ENCODE results near the gene MYRIP. TPM values are rescaled to one million over a fixed set of nuclear protein-coding genes. Genes with fewer than 3 reads are reported as not detected.

The MYRIP gene
- total RNA-seq, 3 donors from 2014 or later (not counting 1 experiment from before 2014, with no cell fraction given): not detected

GRCh38 chr3:40232626-40233025 lies 423.2 kb downstream of the MYRIP start:
- H3K27ac ChIP-seq (ENCODE audit: low read length): no peak overlapping the region

GRCh38 chr3:40237159-40237558 lies 427.8 kb downstream of the MYRIP start:
- Mint-ChIP-seq H3K4me1 (peaks cover 3 to 11% of the 10 kb centered on the region in 2 donors), H3K9me3 (no peaks in the 10 kb centered on the region), H3K27me3 (ENCODE audit: low read depth in 2 of 2) (no peaks in the 10 kb centered on the region), H3K27ac (no peak overlapping the region), H3K36me3 (no peaks in the 10 kb centered on the region), H3K4me3 (no peak overlapping the region)
- H3K4me3 ChIP-seq (ENCODE audit: low read length): no peak overlapping the region
- intact Hi-C loops (cut with micrococcal nuclease): no loop called here
- ATAC-seq (no peak), DNase-seq (no peak)
- 92% methylated on average over 1 of the region's 1 CpG for WGBS (ENCODE audit: insufficient coverage)
- no peak overlapping the region for H3K27ac ChIP-seq (ENCODE audit: low read length)
- no peaks in the 10 kb centered on the region for H3K27me3 ChIP-seq (ENCODE audit: control insufficient read depth, insufficient read depth, low read length)
- no peaks in the 10 kb centered on the region for H3K4me1 ChIP-seq (ENCODE audit: control insufficient read depth, insufficient read depth, low read length)
- H3K9me3 ChIP-seq (ENCODE audit: control insufficient read depth, insufficient read depth, low read length): no peaks in the 10 kb centered on the region
- TF ChIP-seq CTCF (IDR thresholded peaks at IDR 0.05): no peak
- H3K36me3 ChIP-seq (ENCODE audit: control insufficient read depth, insufficient read depth, low read length): no peaks in the 10 kb centered on the region

More at GRCh38 chr3:40232626-40233025, 423.2 kb downstream of the MYRIP start:
- Histone ChIP-seq H3K27me3 (ENCODE audit: control insufficient read depth, insufficient read depth, low read length) (no peaks in the 10 kb centered on the region), H3K4me3 (ENCODE audit: low read length) (no peak overlapping the region), H3K4me1 (ENCODE audit: control insufficient read depth, insufficient read depth, low read length) (no peaks in the 10 kb centered on the region), H3K36me3 (ENCODE audit: control insufficient read depth, insufficient read depth, low read length) (no peaks in the 10 kb centered on the region), H3K9me3 (ENCODE audit: control insufficient read depth, insufficient read depth, low read length) (no peaks in the 10 kb centered on the region)
- Mint-ChIP-seq H3K9me3 (no peaks in the 10 kb centered on the region), H3K27ac (no peak overlapping the region), H3K4me1 (no peaks in the 10 kb centered on the region), H3K27me3 (ENCODE audit: low read depth in 2 of 2) (no peaks in the 10 kb centered on the region), H3K36me3 (no peaks in the 10 kb centered on the region), H3K4me3 (no peak overlapping the region)
- no peak for DNase-seq
- no peak for ATAC-seq
- intact Hi-C loops (cut with micrococcal nuclease): no loop called here
- WGBS (ENCODE audit: insufficient coverage): 85% methylated on average over 2 of the region's 2 CpGs
- TF ChIP-seq CTCF (IDR thresholded peaks at IDR 0.05): no peak

GRCh38 chr3:40237889-40238571 lies 428.6 kb downstream of the MYRIP start:
- no peak overlapping the region for H3K4me3 ChIP-seq (ENCODE audit: low read length)
- DNase-seq: no peak
- H3K27me3 ChIP-seq (ENCODE audit: control insufficient read depth, insufficient read depth, low read length): no peaks in the 10 kb centered on the region
- no peaks in the 10 kb centered on the region for H3K36me3 ChIP-seq (ENCODE audit: control insufficient read depth, insufficient read depth, low read length)
- H3K27ac Mint-ChIP-seq: no peak overlapping the region
- H3K9me3 ChIP-seq (ENCODE audit: control insufficient read depth, insufficient read depth, low read length): no peaks in the 10 kb centered on the region
- H3K4me3 Mint-ChIP-seq: no peak overlapping the region
- WGBS (ENCODE audit: insufficient coverage): 84% methylated on average over 8 of the region's 8 CpGs
- peaks cover 7 to 14% of the 10 kb centered on the region in 2 donors for H3K4me1 Mint-ChIP-seq
- H3K27me3 Mint-ChIP-seq (ENCODE audit: low read depth in 2 of 2): no peaks in the 10 kb centered on the region
- no peak overlapping the region for H3K27ac ChIP-seq (ENCODE audit: low read length)
- no peaks in the 10 kb centered on the region for H3K9me3 Mint-ChIP-seq
- no peak for TF ChIP-seq CTCF (IDR thresholded peaks at IDR 0.05)
- intact Hi-C loops (cut with micrococcal nuclease): no loop called here
- ATAC-seq: no peak
- H3K4me1 ChIP-seq (ENCODE audit: control insufficient read depth, insufficient read depth, low read length): no peaks in the 10 kb centered on the region
- H3K36me3 Mint-ChIP-seq: no peaks in the 10 kb centered on the region

GRCh38 chr3:40240921-40241320 lies 431.5 kb downstream of the MYRIP start:
- ATAC-seq (no peak), DNase-seq (no peak)
- peaks cover 5% of the 10 kb centered on the region for H3K4me1 ChIP-seq (ENCODE audit: control insufficient read depth, insufficient read depth, low read length)
- H3K27me3 Mint-ChIP-seq (ENCODE audit: low read depth in 2 of 2): no peaks in the 10 kb centered on the region
- no peaks in the 10 kb centered on the region for H3K27me3 ChIP-seq (ENCODE audit: control insufficient read depth, insufficient read depth, low read length)
- H3K36me3 Mint-ChIP-seq: no peaks in the 10 kb centered on the region
- no peak for TF ChIP-seq CTCF (IDR thresholded peaks at IDR 0.05)
- no peak overlapping the region for H3K4me3 ChIP-seq (ENCODE audit: low read length)
- no peaks in the 10 kb centered on the region for H3K9me3 ChIP-seq (ENCODE audit: control insufficient read depth, insufficient read depth, low read length)
- intact Hi-C loops (cut with micrococcal nuclease): no loop called here
- H3K27ac ChIP-seq (ENCODE audit: low read length): no peak overlapping the region
- no peaks in the 10 kb centered on the region for H3K36me3 ChIP-seq (ENCODE audit: control insufficient read depth, insufficient read depth, low read length)
- no peak overlapping the region for H3K27ac Mint-ChIP-seq
- WGBS (ENCODE audit: insufficient coverage): 88% methylated on average over 1 of the region's 1 CpG
- H3K4me3 Mint-ChIP-seq: no peak overlapping the region
- no peaks in the 10 kb centered on the region for H3K9me3 Mint-ChIP-seq
- H3K4me1 Mint-ChIP-seq: peaks cover 29 to 35% of the 10 kb centered on the region in 2 donors
